LoVo (cell line): ENCODE measurements around the gene ADCY5.
A peak's percentile ranks its signal among the peaks of the same experiment; 100 is the strongest.

Experiments used
- DNase-seq: peaks from one replicate; pipeline ENCODE4 v3.0.0-alpha.2; 2016; ENCODE audit warnings: low spot score

The ADCY5 gene

DNA sequence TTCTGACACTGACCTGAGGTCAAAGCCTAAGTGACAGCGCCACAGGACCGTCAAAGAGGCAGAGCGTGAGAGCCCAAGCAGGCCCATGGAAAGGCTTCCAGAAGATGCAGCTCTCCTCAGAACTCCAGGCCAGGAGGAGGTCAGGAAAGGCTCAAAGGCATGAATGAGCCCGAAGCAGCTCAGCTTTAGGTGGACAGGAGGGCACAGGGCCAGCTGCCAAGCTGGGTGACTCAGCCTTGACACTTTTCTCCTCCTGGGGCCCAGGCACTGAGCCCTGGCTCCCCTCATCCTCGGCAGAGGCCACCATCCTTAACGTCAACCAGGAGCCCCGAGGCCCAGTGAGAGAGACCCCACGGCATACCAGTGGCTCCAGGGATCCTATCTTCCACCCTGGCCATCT lies 62.9 kb downstream of the ADCY5 start:
- DNase-seq = peak; percentile 50

DNA sequence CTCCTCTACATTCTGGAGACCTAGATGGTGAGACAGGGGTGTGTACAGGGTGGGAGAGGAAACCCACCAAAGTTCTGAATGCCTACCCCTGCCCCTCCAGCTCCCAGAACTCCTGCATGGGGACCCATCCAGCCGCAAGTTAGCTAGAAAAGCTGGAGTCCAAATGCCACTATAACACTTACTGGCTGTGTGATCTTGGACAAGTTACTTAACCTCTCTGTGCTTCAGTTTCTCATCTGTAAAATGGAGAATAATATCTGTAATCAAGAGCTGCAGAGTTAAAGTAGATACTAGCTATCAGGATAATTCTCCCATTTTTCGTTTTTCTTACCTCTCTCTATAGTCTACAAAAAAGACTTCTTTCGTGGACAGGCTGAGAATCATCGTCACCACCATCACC lies 63.4 kb downstream of the ADCY5 start:
- DNase-seq = no peak

DNA sequence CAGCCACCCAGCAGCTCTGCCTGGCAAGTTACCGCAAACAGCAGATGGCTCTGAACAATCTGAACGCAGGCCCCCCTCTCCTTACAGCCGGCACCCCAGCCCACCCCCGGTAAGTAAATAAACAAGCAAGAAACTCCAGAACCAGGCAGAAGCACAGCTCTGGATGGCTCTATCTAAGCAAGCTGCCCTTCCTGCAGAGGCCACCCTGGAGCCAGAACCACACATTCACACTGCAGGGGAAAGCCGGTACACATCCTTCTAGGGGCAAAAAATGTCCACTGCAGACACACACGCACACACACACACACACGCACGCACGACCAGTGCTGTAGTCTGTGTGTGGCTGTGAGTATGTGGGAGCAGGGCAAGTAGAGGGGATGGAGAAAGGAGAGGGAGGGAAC lies 63.9 kb downstream of the ADCY5 start:
- no peak for DNase-seq

DNA sequence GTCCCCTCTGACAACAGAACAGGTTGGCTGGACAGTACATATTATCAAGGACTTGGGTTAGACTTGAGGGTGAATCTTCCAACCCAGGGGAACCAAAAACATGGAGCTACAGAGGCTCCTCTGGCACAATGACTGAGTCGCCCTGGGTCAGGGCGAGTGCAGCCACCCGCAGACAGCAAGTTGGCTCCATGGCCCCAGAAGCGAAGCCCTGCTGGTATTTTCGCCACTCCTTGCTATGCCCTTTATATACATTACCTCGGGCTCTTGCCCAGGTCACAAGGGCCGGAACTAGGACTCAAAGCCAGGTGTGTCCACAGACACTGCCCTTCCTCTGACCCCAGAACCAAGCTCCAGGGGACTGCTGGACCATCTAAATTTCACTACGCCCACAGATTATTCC lies 64.6 kb downstream of the ADCY5 start:
- no peak for DNase-seq

DNA sequence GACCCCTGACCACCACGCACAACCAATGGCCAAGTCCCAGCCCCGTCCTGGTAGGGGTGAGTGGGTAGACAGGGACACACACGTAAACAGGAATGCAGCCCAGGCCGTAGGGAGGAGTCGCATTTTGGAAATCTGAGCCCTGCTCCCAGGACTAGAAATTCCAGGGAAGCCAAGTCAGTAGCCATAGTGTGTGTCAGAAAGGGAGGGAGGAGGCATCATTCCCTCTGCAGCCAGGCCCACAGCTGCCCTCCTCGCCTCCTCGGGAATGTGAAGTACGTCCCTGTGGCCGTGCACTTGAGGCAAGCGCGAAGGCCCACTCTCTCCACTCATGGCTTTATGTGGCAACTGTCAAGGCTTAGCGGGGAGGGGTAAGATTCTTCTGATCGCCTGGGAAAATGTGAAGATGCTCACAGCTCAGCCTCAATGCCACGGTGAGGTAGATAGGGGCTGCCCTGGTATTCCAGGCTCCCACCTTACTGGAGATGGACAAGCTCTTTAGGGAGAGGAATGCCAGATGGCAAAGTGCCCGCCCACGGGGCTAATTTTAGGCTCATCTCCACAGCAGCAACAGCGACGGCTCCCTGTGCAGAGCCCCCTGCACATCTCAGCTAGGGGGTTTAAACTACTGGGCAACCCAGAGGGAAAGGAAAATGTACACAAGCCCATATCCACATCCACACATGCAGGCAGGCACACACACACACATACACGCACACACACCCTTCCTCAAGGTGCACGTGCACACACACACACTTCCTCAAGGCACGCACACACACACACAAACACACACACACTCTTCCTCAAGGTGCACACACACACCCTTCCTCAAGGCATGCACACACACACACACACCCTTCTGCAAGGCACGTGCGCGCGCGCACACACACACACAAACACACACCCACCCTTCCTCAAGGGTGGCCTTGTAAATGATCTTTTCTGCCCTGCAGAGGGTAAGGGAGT lies 65.5 kb downstream of the ADCY5 start:
- DNase-seq = no peak

DNA sequence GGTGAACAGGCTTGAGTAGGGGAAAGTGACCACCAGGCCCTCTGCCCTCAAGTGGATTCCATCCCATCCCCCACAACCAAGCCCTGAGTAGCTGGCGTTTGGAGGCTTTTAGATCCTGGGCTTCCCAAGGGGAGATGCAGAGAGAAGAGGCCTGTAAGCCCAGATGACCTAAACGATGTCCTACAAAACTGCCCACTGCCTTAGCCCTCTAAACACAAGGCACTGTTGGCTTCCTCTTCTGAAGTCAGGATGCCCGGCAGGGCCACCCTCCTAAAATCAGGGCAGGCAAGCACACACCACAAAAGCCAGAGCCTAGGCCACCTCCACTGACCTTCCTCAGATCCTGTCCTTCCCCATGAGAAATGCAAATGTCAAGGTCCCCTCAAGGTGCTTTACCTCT lies 68.6 kb downstream of the ADCY5 start:
- DNase-seq = no peak

DNA sequence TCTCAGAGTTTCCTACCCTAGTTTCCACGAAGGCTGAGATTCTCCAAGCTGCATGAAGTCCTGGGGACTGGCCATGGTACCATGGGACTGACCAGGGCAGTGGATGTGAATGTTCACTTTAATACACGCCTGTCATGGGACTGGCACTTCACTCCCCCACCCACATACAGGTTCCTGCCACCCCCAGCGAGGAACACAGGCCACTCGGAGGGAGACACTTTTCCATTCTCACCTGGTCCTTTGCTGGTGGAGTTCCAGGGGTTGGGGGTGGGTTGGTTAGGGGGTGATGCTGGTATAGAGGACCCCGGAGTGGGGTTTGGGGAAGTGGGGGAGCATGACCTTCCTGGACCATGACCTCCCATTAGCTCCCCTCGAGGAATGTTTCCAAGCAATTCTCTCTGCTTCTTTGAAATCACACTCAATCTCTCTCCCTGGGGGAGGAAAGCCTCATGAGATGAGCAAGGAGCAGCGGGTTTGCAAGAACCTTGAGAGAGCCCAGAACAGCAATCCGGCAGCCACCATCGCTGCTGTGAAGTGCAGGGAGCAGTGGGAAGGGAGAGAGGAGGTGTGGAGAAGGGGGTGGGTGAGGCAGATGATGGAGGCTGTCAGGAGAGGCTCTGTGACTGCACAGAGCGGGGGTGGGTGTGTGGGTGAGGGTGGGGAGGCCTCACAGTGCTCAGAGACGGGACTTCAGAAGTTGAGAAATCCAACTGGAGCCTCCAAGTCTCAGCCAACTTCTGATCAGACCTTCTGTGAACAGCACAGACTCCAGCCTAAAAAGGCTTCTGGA lies 69.7 kb downstream of the ADCY5 start:
- DNase-seq = no peak

DNA sequence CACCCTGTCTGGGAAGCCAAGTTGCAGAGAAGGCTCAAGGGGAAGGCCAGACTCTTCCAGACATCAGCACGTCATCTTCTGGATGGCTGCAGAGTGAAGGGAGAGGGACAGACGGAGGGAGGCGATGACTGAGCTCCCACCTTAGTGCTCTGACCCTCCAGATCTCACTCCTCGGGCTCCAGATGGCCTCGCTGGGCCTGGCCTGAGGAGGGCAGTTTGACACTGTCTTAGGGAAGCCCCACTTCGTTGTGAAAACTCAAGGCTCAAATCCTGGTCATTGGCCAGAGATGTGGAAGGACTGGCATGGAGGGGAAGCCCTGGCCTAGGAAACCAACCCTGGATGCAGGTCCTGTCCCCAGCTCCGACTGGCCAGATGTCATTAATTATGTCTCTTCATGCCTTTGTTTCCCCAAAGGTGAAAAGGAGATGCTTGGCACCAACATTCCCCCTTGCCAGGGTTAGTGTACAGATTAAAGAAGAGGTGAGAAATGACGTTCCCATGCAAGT lies 70.4 kb downstream of the ADCY5 start:
- DNase-seq = no peak

DNA sequence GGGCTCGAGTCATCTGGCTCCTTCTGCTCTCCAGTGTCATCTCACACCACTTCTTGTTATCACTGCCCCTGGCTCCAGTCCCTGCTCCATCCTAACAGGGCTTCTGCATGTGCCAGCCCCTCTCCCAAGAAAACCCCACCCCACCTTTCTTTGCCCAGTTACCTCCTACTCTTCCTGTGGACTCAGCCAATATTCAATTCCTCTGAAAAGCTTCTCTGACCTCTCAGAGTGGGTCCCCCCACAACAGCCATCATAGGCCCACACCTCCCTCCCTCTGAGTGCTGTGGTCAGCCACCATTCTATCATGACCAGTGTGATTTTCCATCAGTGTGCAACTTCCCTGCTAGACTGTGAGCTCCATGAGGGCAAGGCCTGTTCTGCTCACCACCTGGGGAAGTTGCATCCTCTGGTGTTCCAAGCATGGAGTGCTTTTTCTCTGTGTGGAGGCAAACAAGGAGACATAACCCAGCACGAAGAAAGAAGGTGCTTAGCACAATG lies 71.6 kb downstream of the ADCY5 start:
- DNase-seq = no peak

DNA sequence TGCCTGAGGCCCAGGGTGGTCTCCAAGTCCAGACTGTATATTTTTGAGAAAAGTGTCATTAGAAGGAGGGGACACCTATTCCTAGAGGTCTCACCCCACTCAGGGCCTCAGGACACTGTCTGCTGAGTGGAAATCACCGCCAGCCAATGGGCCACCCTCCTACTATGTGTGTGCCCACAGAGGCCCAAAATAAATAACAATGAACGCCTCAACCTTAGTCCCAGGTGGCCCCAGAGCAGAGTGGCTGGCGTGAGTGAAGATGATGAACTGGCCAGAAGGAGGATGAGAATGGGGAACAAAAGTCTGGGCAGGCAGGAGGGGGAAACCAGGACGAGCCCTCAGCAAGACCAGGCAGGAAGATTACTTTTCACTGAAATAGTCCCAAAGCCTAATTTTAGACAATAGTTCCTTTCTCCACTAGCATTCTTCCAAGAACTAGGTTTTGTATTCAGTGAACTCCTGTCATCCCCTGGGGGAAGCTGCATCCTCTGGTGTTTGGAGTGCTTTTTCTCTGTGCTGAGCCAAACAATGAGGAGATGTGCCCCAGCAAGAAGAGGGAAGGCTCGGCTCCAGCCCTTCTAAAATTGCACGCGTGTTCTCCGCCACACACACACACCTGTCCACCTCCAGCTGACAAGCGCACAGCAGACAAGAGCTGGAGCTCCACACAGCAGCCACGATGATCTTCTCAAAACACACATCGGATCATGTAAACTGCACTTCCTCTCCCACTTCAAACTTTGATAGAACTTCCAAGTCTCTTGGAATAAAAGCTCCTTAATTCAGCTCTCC lies 72.2 kb downstream of the ADCY5 start:
- DNase-seq = no peak

DNA sequence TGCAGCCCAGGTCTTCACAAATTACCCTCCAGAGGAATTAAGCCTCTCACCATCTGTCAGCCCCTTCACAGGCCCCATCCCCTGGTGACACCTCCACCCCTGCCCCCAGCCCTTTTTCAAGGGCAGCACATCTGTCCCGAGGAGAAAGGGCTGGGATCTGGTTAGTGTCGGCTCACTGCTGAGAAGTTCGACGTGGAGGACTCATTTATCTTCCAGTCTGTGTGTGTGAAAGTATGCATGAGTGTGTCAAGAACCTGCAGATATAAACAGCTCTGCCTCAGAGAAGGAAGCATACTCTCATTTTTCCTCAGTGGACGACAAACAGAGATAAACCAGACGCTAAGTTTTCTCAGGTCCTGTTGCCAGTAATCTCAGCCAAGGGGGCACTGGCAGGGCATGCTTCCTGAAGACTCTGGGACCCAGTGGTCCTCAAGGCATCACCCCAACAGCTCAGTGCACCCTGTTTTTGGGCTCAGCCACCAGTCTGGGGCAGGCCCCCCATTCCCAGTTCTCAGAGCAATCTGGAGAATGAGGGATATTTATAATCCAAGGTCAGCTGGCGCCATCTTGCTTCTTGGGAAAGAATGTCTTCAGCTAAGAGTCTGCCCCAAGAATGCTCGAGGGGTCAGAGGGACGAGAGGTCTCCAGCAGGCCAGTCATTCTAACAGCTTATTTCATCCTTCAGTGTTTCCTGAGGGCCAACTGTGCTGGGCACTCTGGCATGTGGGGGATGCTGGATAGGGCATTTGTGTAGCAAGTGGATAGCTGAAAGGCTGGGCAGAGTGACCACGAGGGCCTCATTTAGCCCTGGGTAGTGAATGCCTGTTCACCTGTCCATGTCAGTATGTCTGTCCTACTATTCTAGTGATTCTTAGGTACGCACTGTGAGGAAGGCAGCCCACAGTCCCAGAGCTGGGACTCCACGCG lies 73.6 kb downstream of the ADCY5 start:
- no peak for DNase-seq

DNA sequence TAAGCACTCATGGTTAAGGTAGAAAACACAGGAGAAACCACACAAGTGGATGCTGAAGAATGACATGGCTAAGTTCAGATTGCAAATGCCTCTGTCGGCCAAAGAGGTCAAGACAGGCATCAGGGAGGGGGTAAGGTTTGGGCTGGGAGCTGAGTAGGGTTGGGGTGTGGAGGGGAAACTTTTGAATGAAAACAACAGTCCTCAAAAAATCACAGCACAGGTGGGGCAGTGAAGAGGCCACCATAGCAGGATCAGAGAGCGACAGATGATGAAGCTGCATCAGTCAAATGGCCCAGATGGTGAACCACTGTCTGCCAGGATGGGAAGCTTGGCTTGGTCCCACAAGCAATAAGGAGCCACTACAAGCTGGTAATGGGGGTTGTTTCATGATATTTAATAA lies 74.9 kb downstream of the ADCY5 start:
- DNase-seq = no peak

DNA sequence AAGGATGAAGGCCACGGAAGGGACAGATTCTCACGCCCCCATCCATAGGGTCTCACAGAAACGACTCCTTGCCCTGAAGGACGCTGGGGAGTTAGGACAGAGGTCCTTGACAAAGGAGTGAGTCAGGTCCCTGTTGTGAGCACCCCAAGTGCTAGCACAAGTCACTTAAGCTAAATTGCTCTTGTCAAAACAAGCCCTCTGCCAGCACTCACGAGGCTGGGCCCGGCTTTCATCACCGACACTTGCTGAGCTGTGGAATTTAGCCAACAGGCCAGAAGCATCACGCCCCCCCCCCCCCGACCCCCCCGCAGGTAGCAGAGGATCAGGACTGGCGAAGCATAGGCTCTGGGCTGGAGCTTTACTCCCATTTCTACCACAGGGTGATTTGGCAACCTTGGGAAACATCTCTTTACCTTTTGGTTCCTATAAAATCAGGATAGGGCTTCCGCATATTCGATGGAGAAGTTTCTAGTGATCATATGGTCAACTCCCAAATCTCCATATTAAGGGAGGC lies 75.4 kb downstream of the ADCY5 start:
- no peak for DNase-seq

DNA sequence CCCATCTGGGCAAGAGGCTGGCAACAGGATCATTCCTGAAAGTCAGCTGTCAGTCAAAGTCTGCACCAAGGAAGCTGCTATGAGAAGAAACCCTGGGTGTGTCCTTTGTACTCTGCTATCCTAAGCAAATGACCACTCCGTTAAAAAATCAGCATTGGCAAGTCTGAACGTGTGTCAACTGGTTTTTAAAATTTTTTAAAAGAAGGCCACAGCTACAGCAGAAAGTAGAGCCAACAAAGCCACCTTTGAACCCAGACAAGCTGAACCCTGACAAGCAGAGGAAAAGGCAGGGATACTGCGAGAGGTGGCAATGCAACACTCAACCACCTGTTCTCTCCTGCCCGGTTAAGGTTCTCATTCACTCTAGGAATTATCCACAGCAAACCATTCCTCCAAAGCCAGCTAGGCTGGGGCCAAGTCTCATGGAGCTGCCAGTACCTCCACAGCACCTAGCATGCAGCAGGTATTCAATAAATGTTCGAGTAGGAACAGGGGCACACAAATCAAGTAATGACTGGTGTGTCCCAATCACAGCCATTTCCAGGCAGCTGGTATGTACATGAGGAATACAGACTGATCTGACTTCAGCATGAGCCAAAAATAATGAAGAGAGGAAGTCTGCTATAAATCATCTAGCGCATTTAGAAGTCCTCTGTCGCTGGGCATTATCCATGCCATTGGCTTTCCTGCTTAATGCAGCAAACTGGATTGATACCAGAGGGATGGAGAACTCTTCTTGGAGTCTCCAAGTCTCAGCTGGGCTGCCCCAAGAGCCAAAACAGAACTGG lies 76.0 kb downstream of the ADCY5 start:
- no peak for DNase-seq

DNA sequence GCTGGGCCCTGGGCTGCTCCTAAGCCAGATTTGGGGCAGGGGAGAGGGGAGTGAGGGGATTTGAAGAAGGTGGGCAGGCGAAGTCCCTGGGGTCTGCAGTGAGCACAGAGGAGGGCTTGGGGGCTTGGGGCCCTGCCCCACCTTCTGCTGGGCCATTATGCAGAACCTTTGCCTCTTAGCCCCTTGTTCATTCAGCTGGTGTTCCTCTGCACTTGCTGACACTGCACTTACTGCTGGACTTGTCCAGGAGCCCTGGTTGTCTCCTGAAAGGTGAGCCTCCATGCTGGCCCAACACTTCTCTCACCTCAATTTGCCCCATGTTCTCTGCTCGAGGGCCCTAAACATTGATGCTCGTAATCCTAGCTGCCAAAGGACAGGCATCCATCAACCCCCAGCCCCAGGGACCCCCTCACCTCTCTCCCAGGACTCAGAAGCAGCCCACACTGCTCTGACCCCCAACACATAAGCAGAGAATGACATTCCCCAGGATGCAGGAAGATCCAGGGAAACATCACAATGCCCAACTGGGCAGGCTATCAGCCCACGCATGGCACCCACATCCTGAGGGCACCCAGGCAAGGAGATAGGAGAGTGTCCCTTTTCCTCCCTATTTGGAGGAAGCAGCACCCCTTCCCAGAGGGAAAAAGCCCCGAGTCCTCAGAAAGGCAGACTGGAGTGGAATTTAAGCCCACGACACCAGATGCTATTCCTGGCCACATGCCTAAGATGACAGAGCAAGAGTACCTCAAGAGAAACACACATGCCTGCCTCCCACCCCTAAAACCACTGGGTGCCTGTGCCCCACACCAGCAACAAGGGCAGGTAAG lies 76.8 kb downstream of the ADCY5 start:
- no peak for DNase-seq

DNA sequence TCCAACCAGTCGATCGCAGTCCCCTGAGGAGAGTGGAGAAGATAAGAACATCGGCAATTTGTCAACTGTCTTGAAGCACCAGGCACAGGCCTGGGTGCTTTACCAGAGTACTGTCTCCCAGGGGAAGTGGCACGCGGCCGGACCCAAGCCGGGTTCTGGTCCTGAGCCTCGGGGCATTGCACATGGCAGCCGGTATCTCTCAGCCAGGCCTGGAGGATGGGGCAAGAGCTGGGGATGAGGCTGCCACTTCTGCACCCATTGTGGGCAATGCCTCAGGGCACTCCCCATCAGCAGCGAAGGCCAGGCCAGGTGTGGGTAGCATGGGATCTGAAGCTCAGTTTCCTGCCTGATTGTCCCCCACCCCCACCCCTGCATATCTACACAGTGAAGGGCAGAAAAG lies 77.5 kb downstream of the ADCY5 start:
- no peak for DNase-seq

DNA sequence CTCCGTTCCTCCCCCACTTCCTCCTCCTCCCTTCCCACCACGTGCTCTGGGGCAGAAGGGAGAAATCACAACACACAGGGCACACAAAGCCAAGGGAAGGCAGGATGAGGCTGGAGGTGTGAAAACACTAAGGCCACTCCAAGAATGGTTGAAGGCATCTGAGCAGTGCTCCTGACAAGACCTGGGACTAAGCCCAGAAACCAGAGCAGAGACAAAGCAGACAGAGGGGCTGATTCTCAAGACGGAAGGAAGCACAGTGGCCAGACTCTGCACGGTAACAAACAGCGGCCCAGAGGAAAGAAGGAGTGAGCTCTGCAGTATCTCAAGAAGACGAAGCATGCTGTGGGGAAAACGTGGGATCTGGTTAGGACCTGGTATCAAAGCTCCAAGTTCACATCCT lies 78.1 kb downstream of the ADCY5 start:
- DNase-seq = no peak

DNA sequence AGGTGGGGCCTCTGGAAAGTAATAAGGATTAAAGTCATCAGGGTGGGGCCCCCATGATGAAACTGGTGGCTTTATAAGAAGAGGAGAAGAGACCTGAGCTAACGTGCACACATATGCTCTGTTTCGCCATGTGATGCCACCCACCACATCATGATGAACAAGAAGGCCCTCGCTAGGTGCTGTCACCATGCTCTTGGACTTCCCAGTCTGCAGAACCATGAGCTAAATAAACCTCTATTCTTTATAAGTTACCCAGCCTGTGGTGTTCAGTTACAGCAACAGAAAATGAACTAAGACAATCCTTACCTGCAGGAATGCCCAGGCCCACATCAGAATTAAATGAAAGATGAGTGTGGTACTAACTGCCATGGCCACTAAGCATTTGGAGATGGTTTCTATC lies 79.8 kb downstream of the ADCY5 start:
- no peak for DNase-seq
